K562 (cell line): ENCODE measurements around the gene MTA2. TPM values are rescaled to one million over a fixed set of nuclear protein-coding genes. Genes with fewer than 3 reads are reported as not detected.

Experiments used
- FIP1L1 ChIP-seq: fragments of 200-400 bp; formaldehyde crosslinking; IDR thresholded peaks from 2 replicates; pipeline ENCODE4 v1.6.1; 2018; ENCODE audit warnings: mild to moderate bottlenecking, low read depth, low read length; ENCODE audit not compliant: poor library complexity, severe bottlenecking
- KDM2B ChIP-seq: fragments of 250-450 bp; sonication (Bioruptor Pico); IDR thresholded peaks from 2 replicates; pipeline ENCODE4 v1.8.0; 2021; ENCODE audit warnings: mild to moderate bottlenecking, moderate library complexity
- NCOA6 ChIP-seq: fragments of 450-650 bp; IDR thresholded peaks from 2 replicates; pipeline ENCODE4 v1.6.1; 2017; ENCODE audit warnings: mild to moderate bottlenecking
- NCOR1 ChIP-seq: fragments of 450-650 bp; IDR thresholded peaks from 2 replicates; pipeline ENCODE4 v1.6.1; 2016; ENCODE audit warnings: mild to moderate bottlenecking, moderate library complexity
- NFRKB ChIP-seq: fragments of 450-650 bp; IDR thresholded peaks from 2 replicates; pipeline ENCODE4 v1.6.1; 2016; ENCODE audit warnings: low read depth
- NFYB ChIP-seq: IDR thresholded peaks from 2 replicates; pipeline ENCODE4 v1.6.1; 2011; ENCODE audit warnings: mild to moderate bottlenecking, moderate library complexity; ENCODE audit not compliant: insufficient read length; ENCODE audit errors: extremely low read depth
- NR2F6 ChIP-seq: fragments of 450-650 bp; formaldehyde crosslinking; IDR thresholded peaks from 2 replicates; pipeline ENCODE4 v1.4.0; 2020; ENCODE audit warnings: mild to moderate bottlenecking
- PHF20 ChIP-seq: fragments of 450-650 bp; IDR thresholded peaks from 2 replicates; pipeline ENCODE4 v1.6.1; 2018; ENCODE audit not compliant: partially characterized antibody
- RB1 ChIP-seq: fragments of 450-650 bp; IDR thresholded peaks from 2 replicates; pipeline ENCODE4 v1.6.1; 2017; ENCODE audit warnings: low read depth, mild to moderate bottlenecking
- RHOXF2B ChIP-seq: fragments of 250-450 bp; sonication (Bioruptor Pico); conservative IDR thresholded peaks from 2 replicates; pipeline ENCODE4 v1.5.1; 2021
- SOX6 ChIP-seq: fragments of 450-650 bp; IDR thresholded peaks from 2 replicates; pipeline ENCODE4 v1.6.1; 2014; ENCODE audit warnings: mild to moderate bottlenecking
- TCF7 ChIP-seq: sonication (generic); IDR thresholded peaks from 2 replicates; pipeline ENCODE4 v1.6.1; 2016; ENCODE audit warnings: antibody characterized with exemption, borderline replicate concordance
- USF1 ChIP-seq: sonication (generic); formaldehyde crosslinking; IDR thresholded peaks from 2 replicates; pipeline ENCODE4 v1.9.0; 2022; ENCODE audit warnings: mild to moderate bottlenecking, missing genetic modification reagents
- ZBTB5 ChIP-seq: fragments of 450-650 bp; IDR thresholded peaks from 2 replicates; pipeline ENCODE4 v1.6.1; 2017; ENCODE audit warnings: antibody characterized with exemption
- ZNF224 ChIP-seq: sonication (generic); formaldehyde crosslinking; IDR thresholded peaks from 2 replicates; pipeline ENCODE4 v1.8.0; 2022; ENCODE audit warnings: mild to moderate bottlenecking, missing genetic modification reagents
- ZNF518B ChIP-seq: fragments of 250-450 bp; sonication (Bioruptor Pico); IDR thresholded peaks from 2 replicates; pipeline ENCODE4 v1.5.0; 2021; ENCODE audit warnings: mild to moderate bottlenecking, moderate library complexity
- ZNF696 ChIP-seq: fragments of 250-450 bp; sonication (Bioruptor Pico); conservative IDR thresholded peaks from 2 replicates; pipeline ENCODE4 v1.4.0; 2020; ENCODE audit warnings: mild to moderate bottlenecking, moderate library complexity
- ZNF79 ChIP-seq: fragments of 250-450 bp; sonication (Bioruptor Pico); IDR thresholded peaks from 2 replicates; pipeline ENCODE4 v1.4.0; 2020; ENCODE audit warnings: low read depth, mild to moderate bottlenecking, moderate library complexity
- polyA plus RNA-seq, 8 experiments: library from polyadenylated mRNA; depleted of rRNA in 4 of 8; stranded (reverse) in 5 of 8; unstranded in 3 of 8; fragments of >200 nt; fragmentation: Nextera tagmentation in 2 of 8; fragmentation: Illumina TruSeq in 1 of 8; extraction: Ambion mirVana in 2 of 8; extraction: Trizol in 1 of 8; gene quantifications; 2 replicates each; pipeline versions ENCODE4 v1.2.1 to v1.2.3, GENCODE V29; 2011 to 2014; ENCODE audit warnings: inconsistent platforms in 1 of 8, missing spikeins in 1 of 8
- total RNA-seq, 7 experiments: library from RNA; depleted of rRNA in 6 of 7; stranded (reverse); fragments of >200 nt in 6 of 7; fragmentation: Illumina TruSeq in 2 of 7; extraction: Trizol in 2 of 7; gene quantifications; 2 replicates each; pipeline versions ENCODE4 v1.2.1 to v1.2.3, GENCODE V29; 2011 to 2021; ENCODE audit warnings: low replicate concordance in 1 of 7
- TF ChIP-seq, protein P1 (sequence below), 2 experiments: IDR thresholded peaks; 2 replicates each; pipeline ENCODE4 v1.6.1; 2012; ENCODE audit warnings: improper control_type of control experiment in 2 of 2, low read depth in 2 of 2, low read length in 2 of 2, borderline replicate concordance in 1 of 2
- TF ChIP-seq, protein P2 (sequence below): fragments of 450-650 bp; formaldehyde crosslinking; IDR thresholded peaks from 2 replicates; pipeline ENCODE4 v1.4.0; 2022; ENCODE audit warnings: mild to moderate bottlenecking, moderate library complexity

Gene MTA2
- total and polyA plus RNA-seq, 9 of the 15 experiments (the other 6 are each of a cell fraction or from before 2014, with no cell fraction given), result 6.2 to 220 (median 172) TPM

DNA sequence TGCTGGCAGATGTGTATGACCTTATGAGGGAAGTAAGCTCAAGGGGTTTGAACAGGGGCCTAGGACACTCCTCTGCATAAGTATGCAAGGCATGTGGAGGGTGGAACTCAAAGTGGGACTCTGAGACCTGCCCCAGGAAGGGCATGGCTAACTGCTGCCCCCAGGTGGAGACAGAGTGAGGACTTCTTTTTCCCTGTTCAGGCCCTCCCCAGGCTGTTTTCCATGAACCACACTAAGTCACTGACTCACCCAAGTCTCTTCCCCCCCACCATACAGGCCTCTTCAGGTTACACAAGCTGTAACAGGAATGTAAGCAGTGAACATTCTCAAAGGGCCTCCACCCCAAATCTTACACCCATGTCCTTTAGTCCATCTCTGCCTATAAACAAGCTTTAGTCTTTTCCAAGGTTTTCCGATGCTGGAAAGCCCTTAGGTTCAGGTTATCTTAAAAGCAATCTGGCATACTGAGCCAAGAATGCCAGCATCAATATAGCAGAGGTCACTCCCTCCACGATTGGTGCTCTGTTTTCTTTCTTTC lies 41.0 kb downstream of the MTA2 start (continued):
- TF ChIP-seq, protein P1, sequence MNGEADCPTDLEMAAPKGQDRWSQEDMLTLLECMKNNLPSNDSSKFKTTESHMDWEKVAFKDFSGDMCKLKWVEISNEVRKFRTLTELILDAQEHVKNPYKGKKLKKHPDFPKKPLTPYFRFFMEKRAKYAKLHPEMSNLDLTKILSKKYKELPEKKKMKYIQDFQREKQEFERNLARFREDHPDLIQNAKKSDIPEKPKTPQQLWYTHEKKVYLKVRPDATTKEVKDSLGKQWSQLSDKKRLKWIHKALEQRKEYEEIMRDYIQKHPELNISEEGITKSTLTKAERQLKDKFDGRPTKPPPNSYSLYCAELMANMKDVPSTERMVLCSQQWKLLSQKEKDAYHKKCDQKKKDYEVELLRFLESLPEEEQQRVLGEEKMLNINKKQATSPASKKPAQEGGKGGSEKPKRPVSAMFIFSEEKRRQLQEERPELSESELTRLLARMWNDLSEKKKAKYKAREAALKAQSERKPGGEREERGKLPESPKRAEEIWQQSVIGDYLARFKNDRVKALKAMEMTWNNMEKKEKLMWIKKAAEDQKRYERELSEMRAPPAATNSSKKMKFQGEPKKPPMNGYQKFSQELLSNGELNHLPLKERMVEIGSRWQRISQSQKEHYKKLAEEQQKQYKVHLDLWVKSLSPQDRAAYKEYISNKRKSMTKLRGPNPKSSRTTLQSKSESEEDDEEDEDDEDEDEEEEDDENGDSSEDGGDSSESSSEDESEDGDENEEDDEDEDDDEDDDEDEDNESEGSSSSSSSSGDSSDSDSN (IDR thresholded peaks at IDR 0.05; ENCODE audit: borderline replicate concordance in 1 of 2, low read depth in 2 of 2, low read length in 2 of 2), result no peak
- TF ChIP-seq, protein P2, sequence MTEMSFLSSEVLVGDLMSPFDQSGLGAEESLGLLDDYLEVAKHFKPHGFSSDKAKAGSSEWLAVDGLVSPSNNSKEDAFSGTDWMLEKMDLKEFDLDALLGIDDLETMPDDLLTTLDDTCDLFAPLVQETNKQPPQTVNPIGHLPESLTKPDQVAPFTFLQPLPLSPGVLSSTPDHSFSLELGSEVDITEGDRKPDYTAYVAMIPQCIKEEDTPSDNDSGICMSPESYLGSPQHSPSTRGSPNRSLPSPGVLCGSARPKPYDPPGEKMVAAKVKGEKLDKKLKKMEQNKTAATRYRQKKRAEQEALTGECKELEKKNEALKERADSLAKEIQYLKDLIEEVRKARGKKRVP (CRISPR knock-in tag), result peak; percentile 6; the same call in 1 of the 2 replicates
- TF ChIP-seq ZNF224 (CRISPR knock-in tag) (no peak), PHF20 (no peak), TCF7 (no peak), USF1 (no peak), NR2F6 (CRISPR knock-in tag) (no peak), FIP1L1 (no peak), ZNF79 (CRISPR knock-in tag) (no peak), ZNF696 (CRISPR knock-in tag) (no peak), KDM2B (CRISPR knock-in tag) (no peak), NCOA6 (no peak), NCOR1 (no peak), NFRKB (no peak), SOX6 (peak; percentile 54; the same call in 1 of the 2 replicates), RHOXF2B (CRISPR knock-in tag) (no peak), ZBTB5 (no peak), ZNF518B (no peak), NFYB (no peak), RB1 (peak; percentile 23; the same call in 1 of the 2 replicates)
